IPS-18c (cell line): ENCODE results near the gene EIF2S1.

Source experiments
- H3K4me3 ChIP-seq: 2 replicates; pipeline ENCODE4 v1.7.0; 2013; ENCODE audit warnings: low read depth, mild to moderate bottlenecking, low read length, moderate library complexity; ENCODE audit not compliant: insufficient read depth
- H3K9me3 ChIP-seq: one replicate; pipeline ENCODE4 v1.6.1; 2013; ENCODE audit warnings: mild to moderate bottlenecking, low read length, moderate library complexity; ENCODE audit not compliant: control insufficient read depth, insufficient read depth

EIF2S1 gene

GRCh38 chr14:67360470-67361206, 510 bp downstream of the EIF2S1 start:
- H3K4me3 ChIP-seq = peak overlapping the region; percentile 56
- no peaks in the 10 kb centered on the region for H3K9me3 ChIP-seq

GRCh38 chr14:67365476-67365875, 5.3 kb downstream of the EIF2S1 start:
- no peak overlapping the region for H3K4me3 ChIP-seq

GRCh38 chr14:67370830-67371229, 10.7 kb downstream of the EIF2S1 start:
- no peaks in the 10 kb centered on the region for H3K9me3 ChIP-seq
- H3K4me3 ChIP-seq = no peak overlapping the region

More at GRCh38 chr14:67365476-67365875, 5.3 kb downstream of the EIF2S1 start:
- H3K9me3 ChIP-seq = no peaks in the 10 kb centered on the region

- Histone ChIP-seq H3K9me3 (no peaks in the 10 kb centered on the region), H3K4me3 (no peak overlapping the region)
These were observed 11.4 kb downstream of the EIF2S1 start for GRCh38 chr14:67371247-67372148.

- Histone ChIP-seq H3K9me3 (no peaks in the 10 kb centered on the region), H3K4me3 (no peak overlapping the region)
These were observed 12.7 kb downstream of the EIF2S1 start for GRCh38 chr14:67372833-67373232.

- H3K9me3 ChIP-seq = no peaks in the 10 kb centered on the region
- no peak overlapping the region for H3K4me3 ChIP-seq
These were observed 13.2 kb downstream of the EIF2S1 start for GRCh38 chr14:67373347-67373746.

- H3K4me3 ChIP-seq = no peak overlapping the region
- H3K9me3 ChIP-seq = no peaks in the 10 kb centered on the region
These were observed 17.8 kb downstream of the EIF2S1 start for GRCh38 chr14:67377916-67378315.

- Histone ChIP-seq H3K4me3 (no peak overlapping the region), H3K9me3 (no peaks in the 10 kb centered on the region)
These were observed 25.0 kb downstream of the EIF2S1 start for GRCh38 chr14:67385120-67385519.

- no peak overlapping the region for H3K4me3 ChIP-seq
- H3K9me3 ChIP-seq = no peaks in the 10 kb centered on the region
These were observed 25.5 kb downstream of the EIF2S1 start for GRCh38 chr14:67385618-67386017.

- no peak overlapping the region for H3K4me3 ChIP-seq
- H3K9me3 ChIP-seq = no peaks in the 10 kb centered on the region
These were observed 27.1 kb downstream of the EIF2S1 start for GRCh38 chr14:67387195-67387594.

- no peaks in the 10 kb centered on the region for H3K9me3 ChIP-seq
These were observed 29.1 kb downstream of the EIF2S1 start for GRCh38 chr14:67389275-67389674.

GRCh38 chr14:67389811-67390534, 29.8 kb downstream of the EIF2S1 start:
- no peaks in the 10 kb centered on the region for H3K9me3 ChIP-seq
- no peak overlapping the region for H3K4me3 ChIP-seq

More at GRCh38 chr14:67389275-67389674, 29.1 kb downstream of the EIF2S1 start:
- H3K4me3 ChIP-seq = no peak overlapping the region

- Histone ChIP-seq H3K4me3 (no peak overlapping the region), H3K9me3 (no peaks in the 10 kb centered on the region)
These were observed 31.1 kb downstream of the EIF2S1 start for GRCh38 chr14:67391268-67391667.

GRCh38 chr14:67392123-67392522, 32.0 kb downstream of the EIF2S1 start:
- Histone ChIP-seq H3K9me3 (no peaks in the 10 kb centered on the region), H3K4me3 (no peak overlapping the region)

- H3K4me3 ChIP-seq = no peak overlapping the region
These were observed 32.7 kb downstream of the EIF2S1 start for GRCh38 chr14:67392800-67393199.

GRCh38 chr14:67393689-67394088, 33.6 kb downstream of the EIF2S1 start:
- H3K9me3 ChIP-seq = no peaks in the 10 kb centered on the region
- H3K4me3 ChIP-seq = no peak overlapping the region

More at GRCh38 chr14:67392800-67393199, 32.7 kb downstream of the EIF2S1 start:
- no peaks in the 10 kb centered on the region for H3K9me3 ChIP-seq

GRCh38 chr14:67395086-67395875, 35.2 kb downstream of the EIF2S1 start:
- H3K9me3 ChIP-seq = no peaks in the 10 kb centered on the region
- H3K4me3 ChIP-seq = no peak overlapping the region
